MM.1S (cell line): Measurements from ENCODE around the gene MEMO1.

Experiments
- EZH2 ChIP-seq: fragments of 300-600 bp; sonication (generic); optimal IDR thresholded peaks from 2 replicates; pipeline ENCODE3; 2017; ENCODE audit warnings: low read depth, mild to moderate bottlenecking, antibody characterized with exemption, low read length, mixed read lengths
- TF ChIP-seq, protein P1 (sequence below): fragments of 300-600 bp; sonication (generic); IDR thresholded peaks from 2 replicates; pipeline ENCODE4 v1.5.1; 2016; ENCODE audit warnings: antibody characterized with exemption, low read length, mixed read lengths

GRCh38 chr2:31940920-31941319, 69.9 kb downstream of the MEMO1 start:
- TF ChIP-seq, protein P1, sequence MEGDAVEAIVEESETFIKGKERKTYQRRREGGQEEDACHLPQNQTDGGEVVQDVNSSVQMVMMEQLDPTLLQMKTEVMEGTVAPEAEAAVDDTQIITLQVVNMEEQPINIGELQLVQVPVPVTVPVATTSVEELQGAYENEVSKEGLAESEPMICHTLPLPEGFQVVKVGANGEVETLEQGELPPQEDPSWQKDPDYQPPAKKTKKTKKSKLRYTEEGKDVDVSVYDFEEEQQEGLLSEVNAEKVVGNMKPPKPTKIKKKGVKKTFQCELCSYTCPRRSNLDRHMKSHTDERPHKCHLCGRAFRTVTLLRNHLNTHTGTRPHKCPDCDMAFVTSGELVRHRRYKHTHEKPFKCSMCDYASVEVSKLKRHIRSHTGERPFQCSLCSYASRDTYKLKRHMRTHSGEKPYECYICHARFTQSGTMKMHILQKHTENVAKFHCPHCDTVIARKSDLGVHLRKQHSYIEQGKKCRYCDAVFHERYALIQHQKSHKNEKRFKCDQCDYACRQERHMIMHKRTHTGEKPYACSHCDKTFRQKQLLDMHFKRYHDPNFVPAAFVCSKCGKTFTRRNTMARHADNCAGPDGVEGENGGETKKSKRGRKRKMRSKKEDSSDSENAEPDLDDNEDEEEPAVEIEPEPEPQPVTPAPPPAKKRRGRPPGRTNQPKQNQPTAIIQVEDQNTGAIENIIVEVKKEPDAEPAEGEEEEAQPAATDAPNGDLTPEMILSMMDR: no peak
- no peak for TF ChIP-seq EZH2
